OCI-LY7 (cell line): ENCODE measurements around the gene GDF10. TPM values are rescaled to one million over a fixed set of nuclear protein-coding genes. Genes with fewer than 3 reads are reported as not detected.

Experiments
- BruUV-seq: library from RNA; stranded (reverse); fragments of 400-500 nt; replicated peaks from 2 replicates; lab custom pipeline; 2021; lab: Mats Ljungman, UMichigan
- CTCF ChIA-PET: fragments of 300-600 bp; sonication (Branson Sonifier 250); formaldehyde crosslinking; loops from one replicate; lab custom pipeline; 2022; ENCODE audit warnings: antibody characterized with exemption; ENCODE audit not compliant: unreplicated experiment; lab: Charles Lee
- POLR2A ChIA-PET: fragments of 300-600 bp; sonication (Branson Sonifier 250); formaldehyde crosslinking; loops from one replicate; lab custom pipeline; 2022; ENCODE audit warnings: antibody characterized with exemption; lab: Charles Lee
- DNase-seq: peaks from one replicate; pipeline ENCODE4 v3.0.0-alpha.2; 2015; ENCODE audit warnings: low spot score
- H2AFZ ChIP-seq: fragments of 200-600 bp; sonication (generic), shearing (Covaris generic); 2 replicates; pipeline ENCODE4 v1.6.1; 2014; ENCODE audit warnings: mild to moderate bottlenecking, antibody characterized with exemption, low read length, moderate library complexity
- H3K27ac ChIP-seq: fragments of 200-600 bp; sonication (generic); 2 replicates; pipeline ENCODE4 v1.5.1; 2014; ENCODE audit warnings: mixed run types, low read depth, mild to moderate bottlenecking, moderate library complexity, low read length, inconsistent platforms; ENCODE audit not compliant: poor library complexity, severe bottlenecking
- H3K36me3 ChIP-seq: fragments of 200-600 bp; sonication (generic); 2 replicates; pipeline ENCODE4 v1.6.1; 2014; ENCODE audit warnings: mild to moderate bottlenecking, antibody characterized with exemption, low read length, moderate library complexity, mixed read lengths; ENCODE audit not compliant: insufficient read depth
- H3K4me1 ChIP-seq: fragments of 200-600 bp; sonication (generic); 2 replicates; pipeline ENCODE4 v1.5.1; 2014; ENCODE audit warnings: mild to moderate bottlenecking, low read length; ENCODE audit not compliant: insufficient read depth, poor library complexity, severe bottlenecking
- H3K4me2 ChIP-seq: fragments of 200-600 bp; sonication (generic); 2 replicates; pipeline ENCODE4 v1.6.1; 2014; ENCODE audit warnings: mild to moderate bottlenecking, low read length
- H3K4me3 ChIP-seq: fragments of 200-600 bp; sonication (generic); 2 replicates; pipeline ENCODE4 v1.5.1; 2014; ENCODE audit warnings: mild to moderate bottlenecking, low read depth, low read length; ENCODE audit not compliant: poor library complexity, severe bottlenecking
- H3K79me2 ChIP-seq: fragments of 200-600 bp; sonication (generic); 2 replicates; pipeline ENCODE4 v1.6.1; 2016; ENCODE audit warnings: low read depth, mild to moderate bottlenecking, low read length, moderate library complexity, mixed read lengths; ENCODE audit not compliant: insufficient read depth
- H3K9me2 ChIP-seq: fragments of 200-600 bp; sonication (generic); 2 replicates; pipeline ENCODE4 v1.6.1; 2016; ENCODE audit warnings: mild to moderate bottlenecking, low read length, mixed read lengths; ENCODE audit not compliant: insufficient read depth
- H3K9me3 ChIP-seq: fragments of 200-600 bp; sonication (generic); 2 replicates; pipeline ENCODE4 v1.6.1; 2014; ENCODE audit warnings: mild to moderate bottlenecking, mixed run types, low read length, mixed read lengths
- H4K20me1 ChIP-seq: fragments of 200-600 bp; sonication (generic); 2 replicates; pipeline ENCODE4 v1.6.1; 2014; ENCODE audit warnings: mild to moderate bottlenecking, antibody characterized with exemption, low read length, moderate library complexity, mixed read lengths; ENCODE audit not compliant: insufficient read depth
- EZH2phosphoT487 ChIP-seq: fragments of 200-600 bp; sonication (generic); IDR thresholded peaks from 2 replicates; pipeline ENCODE4 v1.6.1; 2018; ENCODE audit warnings: low read depth, borderline replicate concordance, mild to moderate bottlenecking, mixed run types, antibody characterized with exemption, low read length, moderate library complexity, mixed read lengths
- intact Hi-C: fragments of 100-400 bp; cut with micrococcal nuclease; formaldehyde crosslinking; loops from one replicate; pipeline ENCODE4 v1.10.0; 2022; ENCODE audit not compliant: unreplicated experiment
- total RNA-seq, 2 experiments: library from RNA; depleted of rRNA in 1 of 2; stranded (reverse); fragments of >200 nt in 1 of 2; shearing (Covaris generic) in 1 of 2; gene quantifications; 2 replicates each; pipeline ENCODE4 v1.2.3, GENCODE V29; 2014 to 2022
- TF ChIP-seq, protein P1 (sequence below): fragments of 200-600 bp; sonication (generic); conservative IDR thresholded peaks from 2 replicates; pipeline ENCODE4 v1.5.1; 2014; ENCODE audit warnings: mild to moderate bottlenecking, antibody characterized with exemption, low read length, moderate library complexity, mixed read lengths

Gene GDF10
- total RNA-seq, 2 experiments from 2014 or later = not detected

DNA sequence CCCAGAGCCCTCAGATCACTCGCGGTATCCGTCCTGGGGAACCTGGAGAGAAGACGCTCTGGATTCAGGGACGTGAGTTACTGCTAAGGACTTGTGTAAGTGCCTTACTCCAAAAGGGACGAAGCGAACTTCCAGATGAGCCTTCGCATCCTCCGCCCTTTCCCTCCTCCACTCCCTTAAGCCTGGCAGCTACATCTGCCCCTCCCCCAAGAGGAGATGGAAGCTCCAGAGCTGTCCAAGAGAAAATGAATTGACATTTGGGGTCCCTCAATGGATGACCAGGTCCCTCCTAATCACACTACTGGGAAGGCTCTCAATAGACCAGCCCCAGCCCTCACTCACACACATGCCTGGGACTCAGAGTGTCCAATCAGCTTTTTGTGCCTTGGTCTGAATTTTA lies 31.3 kb upstream of the GDF10 start:
- Histone ChIP-seq H3K4me1 (peaks cover 7% of the 10 kb centered on the region), H3K4me2 (no peak overlapping the region), H4K20me1 (no peaks in the 10 kb centered on the region), H2AFZ (no peak overlapping the region), H3K4me3 (no peak overlapping the region), H3K27ac (no peak overlapping the region), H3K9me2 (no peaks in the 10 kb centered on the region), H3K9me3 (0 out of 2 replicates have a peak, but pooled peaks cover 4% of the 10 kb centered on the region), H3K36me3 (no peaks in the 10 kb centered on the region), H3K79me2 (no peaks in the 10 kb centered on the region)
- ChIA-PET CTCF (no interaction called here), POLR2A (no interaction called here)
- DNase-seq = no peak
- no TSS peak for BruUV-seq
- intact Hi-C loops = no loop called here
- TF ChIP-seq EZH2phosphoT487 = no peak
- TF ChIP-seq, protein P1, sequence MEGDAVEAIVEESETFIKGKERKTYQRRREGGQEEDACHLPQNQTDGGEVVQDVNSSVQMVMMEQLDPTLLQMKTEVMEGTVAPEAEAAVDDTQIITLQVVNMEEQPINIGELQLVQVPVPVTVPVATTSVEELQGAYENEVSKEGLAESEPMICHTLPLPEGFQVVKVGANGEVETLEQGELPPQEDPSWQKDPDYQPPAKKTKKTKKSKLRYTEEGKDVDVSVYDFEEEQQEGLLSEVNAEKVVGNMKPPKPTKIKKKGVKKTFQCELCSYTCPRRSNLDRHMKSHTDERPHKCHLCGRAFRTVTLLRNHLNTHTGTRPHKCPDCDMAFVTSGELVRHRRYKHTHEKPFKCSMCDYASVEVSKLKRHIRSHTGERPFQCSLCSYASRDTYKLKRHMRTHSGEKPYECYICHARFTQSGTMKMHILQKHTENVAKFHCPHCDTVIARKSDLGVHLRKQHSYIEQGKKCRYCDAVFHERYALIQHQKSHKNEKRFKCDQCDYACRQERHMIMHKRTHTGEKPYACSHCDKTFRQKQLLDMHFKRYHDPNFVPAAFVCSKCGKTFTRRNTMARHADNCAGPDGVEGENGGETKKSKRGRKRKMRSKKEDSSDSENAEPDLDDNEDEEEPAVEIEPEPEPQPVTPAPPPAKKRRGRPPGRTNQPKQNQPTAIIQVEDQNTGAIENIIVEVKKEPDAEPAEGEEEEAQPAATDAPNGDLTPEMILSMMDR = no peak

DNA sequence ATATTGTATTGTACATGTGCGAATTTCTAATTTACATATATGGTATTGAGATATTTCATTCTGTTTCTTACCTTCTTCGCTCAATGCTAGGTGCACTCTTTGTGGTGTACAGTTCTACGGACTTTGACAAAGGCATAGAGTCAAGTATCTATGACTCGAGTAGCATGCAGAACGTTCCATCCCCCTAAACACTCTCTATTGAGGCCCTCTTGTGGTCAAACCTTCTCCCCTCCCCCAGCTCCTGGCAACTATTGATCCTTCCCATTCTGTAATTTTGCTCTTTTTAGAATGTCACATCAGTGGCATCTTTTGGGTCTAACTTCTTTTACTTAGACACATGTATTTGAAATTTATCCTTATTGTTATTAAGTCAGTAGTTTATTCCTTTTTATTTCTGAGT lies 30.7 kb upstream of the GDF10 start:
- POLR2A ChIA-PET = no interaction called here

DNA sequence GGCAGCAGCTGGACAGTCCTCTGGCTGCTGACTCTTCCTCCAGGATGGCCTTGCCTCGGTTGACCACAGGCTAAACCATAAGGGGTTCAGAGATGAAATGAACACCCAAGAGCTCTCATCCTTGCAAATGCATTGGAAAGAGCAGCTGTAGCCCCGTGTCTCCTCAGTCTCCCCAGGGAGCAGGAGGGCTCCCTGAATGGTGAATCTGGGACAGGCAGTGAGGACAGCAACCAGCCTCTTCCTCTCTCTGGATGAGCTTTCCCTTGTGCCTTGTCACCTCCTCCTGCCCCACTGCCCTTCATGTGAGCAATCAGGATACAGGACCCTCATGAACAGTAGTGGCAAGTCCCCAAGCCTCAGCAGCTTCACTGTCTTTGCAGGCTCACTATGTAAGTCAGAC lies 23.9 kb upstream of the GDF10 start:
- Histone ChIP-seq H3K4me2 (no peak overlapping the region), H3K4me1 (peaks cover 4% of the 10 kb centered on the region), H4K20me1 (no peaks in the 10 kb centered on the region), H3K79me2 (no peaks in the 10 kb centered on the region), H3K9me3 (0 out of 2 replicates have a peak, but pooled peaks cover 4% of the 10 kb centered on the region), H3K4me3 (no peak overlapping the region), H3K27ac (no peak overlapping the region), H3K9me2 (no peaks in the 10 kb centered on the region), H3K36me3 (no peaks in the 10 kb centered on the region), H2AFZ (no peak overlapping the region)
- POLR2A ChIA-PET = no interaction called here
- BruUV-seq = no TSS peak
- TF ChIP-seq EZH2phosphoT487 = no peak
- TF ChIP-seq, protein P1 = no peak
- CTCF ChIA-PET = no interaction called here
- intact Hi-C loops = no loop called here
- no peak for DNase-seq

More for the DNA sequence above, 30.7 kb upstream of the GDF10 start:
- Histone ChIP-seq H3K4me1 (peaks cover 7% of the 10 kb centered on the region), H3K9me2 (no peaks in the 10 kb centered on the region), H3K4me2 (no peak overlapping the region), H2AFZ (no peak overlapping the region), H4K20me1 (no peaks in the 10 kb centered on the region), H3K4me3 (no peak overlapping the region), H3K36me3 (no peaks in the 10 kb centered on the region), H3K27ac (no peak overlapping the region), H3K9me3 (0 out of 2 replicates have a peak, but pooled peaks cover 4% of the 10 kb centered on the region), H3K79me2 (no peaks in the 10 kb centered on the region)
- no TSS peak for BruUV-seq
- intact Hi-C loops = no loop called here
- TF ChIP-seq, protein P1 = peak; percentile 63
- no peak for TF ChIP-seq EZH2phosphoT487
- CTCF ChIA-PET = no interaction called here
- no peak for DNase-seq
